Osteoblast (primary cell): ENCODE data around the gene EREG. TPM values are rescaled to one million over a fixed set of nuclear protein-coding genes. Genes with fewer than 3 reads are reported as not detected.

Experiments
- DNase-seq: peaks from one replicate; pipeline ENCODE4 v3.0.0; 2011; ENCODE audit warnings: low spot score, mixed read lengths; ENCODE audit not compliant: insufficient read length; ENCODE audit errors: missing footprints
- H2AFZ ChIP-seq: 2 replicates; pipeline ENCODE4 v1.6.0; 2011; ENCODE audit warnings: mild to moderate bottlenecking, low read length
- H3K27ac ChIP-seq: 2 replicates; pipeline ENCODE4 v1.5.1; 2011; ENCODE audit warnings: mild to moderate bottlenecking, low read depth, low read length, moderate library complexity
- H3K27me3 ChIP-seq: 2 replicates; pipeline ENCODE4 v1.6.0; 2012; ENCODE audit warnings: mild to moderate bottlenecking, control low read depth, inconsistent platforms, low read length, moderate library complexity; ENCODE audit not compliant: insufficient read depth
- H3K36me3 ChIP-seq: 2 replicates; pipeline ENCODE4 v1.5.1; 2011; ENCODE audit warnings: mild to moderate bottlenecking, low read length, control low read depth, moderate library complexity; ENCODE audit not compliant: insufficient read depth
- H3K4me1 ChIP-seq: 2 replicates; pipeline ENCODE4 v1.5.1; 2011; ENCODE audit warnings: mild to moderate bottlenecking, low read length, control low read depth, moderate library complexity; ENCODE audit not compliant: insufficient read depth
- H3K4me2 ChIP-seq: 2 replicates; pipeline ENCODE4 v1.6.0; 2011; ENCODE audit warnings: mild to moderate bottlenecking, low read length; ENCODE audit not compliant: insufficient read depth
- H3K4me3 ChIP-seq: fragments of 200-600 bp; sonication (generic); 3 replicates; pipeline ENCODE4 v1.5.1; 2012; ENCODE audit warnings: mild to moderate bottlenecking, low read length, inconsistent platforms; ENCODE audit not compliant: insufficient read depth
- H3K79me2 ChIP-seq: 2 replicates; pipeline ENCODE4 v1.6.0; 2012; ENCODE audit warnings: mild to moderate bottlenecking, low read length, control low read depth, inconsistent platforms; ENCODE audit not compliant: insufficient read depth
- H3K9me3 ChIP-seq: 2 replicates; pipeline ENCODE4 v1.5.1; 2011; ENCODE audit warnings: low read depth, low read length, control low read depth
- H4K20me1 ChIP-seq: 2 replicates; pipeline ENCODE4 v1.6.0; 2012; ENCODE audit warnings: mild to moderate bottlenecking, low read length, control low read depth; ENCODE audit not compliant: insufficient read depth
- total RNA-seq: library from RNA; depleted of rRNA; stranded (reverse); fragments of >200 nt; gene quantifications from 2 replicates; pipeline ENCODE4 v1.2.3, GENCODE V29; 2012
- TF ChIP-seq, protein P1 (sequence below): IDR thresholded peaks from 2 replicates; pipeline ENCODE4 v1.5.1; 2011; ENCODE audit warnings: mild to moderate bottlenecking, low read depth, low read length, moderate library complexity; ENCODE audit errors: extremely low read depth

EREG gene
- total RNA-seq, 1 donor = 1.1 TPM

DNA sequence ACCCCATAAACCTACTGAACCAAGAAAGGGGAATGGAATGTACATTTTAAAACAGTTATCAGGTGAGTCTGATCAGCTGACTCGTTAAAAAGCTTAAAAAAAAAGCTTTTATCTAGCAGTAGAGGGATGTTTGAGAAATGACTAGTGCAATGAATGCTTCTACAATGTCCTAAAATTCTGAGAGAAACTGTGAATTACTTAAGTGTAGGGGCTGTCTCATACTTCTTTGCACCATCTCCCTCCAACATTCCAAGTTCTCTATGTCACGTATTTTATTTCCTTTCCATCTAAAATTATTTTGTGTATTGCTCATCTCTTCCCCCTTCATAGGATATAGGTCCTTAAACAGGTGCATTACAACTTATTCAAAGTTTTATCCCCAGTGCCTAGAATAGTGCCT is 68.1 kb downstream of the EREG start:
- no peak overlapping the region for H3K4me3 ChIP-seq
- TF ChIP-seq, protein P1, sequence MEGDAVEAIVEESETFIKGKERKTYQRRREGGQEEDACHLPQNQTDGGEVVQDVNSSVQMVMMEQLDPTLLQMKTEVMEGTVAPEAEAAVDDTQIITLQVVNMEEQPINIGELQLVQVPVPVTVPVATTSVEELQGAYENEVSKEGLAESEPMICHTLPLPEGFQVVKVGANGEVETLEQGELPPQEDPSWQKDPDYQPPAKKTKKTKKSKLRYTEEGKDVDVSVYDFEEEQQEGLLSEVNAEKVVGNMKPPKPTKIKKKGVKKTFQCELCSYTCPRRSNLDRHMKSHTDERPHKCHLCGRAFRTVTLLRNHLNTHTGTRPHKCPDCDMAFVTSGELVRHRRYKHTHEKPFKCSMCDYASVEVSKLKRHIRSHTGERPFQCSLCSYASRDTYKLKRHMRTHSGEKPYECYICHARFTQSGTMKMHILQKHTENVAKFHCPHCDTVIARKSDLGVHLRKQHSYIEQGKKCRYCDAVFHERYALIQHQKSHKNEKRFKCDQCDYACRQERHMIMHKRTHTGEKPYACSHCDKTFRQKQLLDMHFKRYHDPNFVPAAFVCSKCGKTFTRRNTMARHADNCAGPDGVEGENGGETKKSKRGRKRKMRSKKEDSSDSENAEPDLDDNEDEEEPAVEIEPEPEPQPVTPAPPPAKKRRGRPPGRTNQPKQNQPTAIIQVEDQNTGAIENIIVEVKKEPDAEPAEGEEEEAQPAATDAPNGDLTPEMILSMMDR = no peak
- H3K4me2 ChIP-seq = no peak overlapping the region
- H3K4me1 ChIP-seq = peaks cover 4% of the 10 kb centered on the region
- no peaks in the 10 kb centered on the region for H4K20me1 ChIP-seq
- peak; percentile 75 for DNase-seq
- no peaks in the 10 kb centered on the region for H3K79me2 ChIP-seq
- no peaks in the 10 kb centered on the region for H3K27me3 ChIP-seq
- H3K9me3 ChIP-seq = no peaks in the 10 kb centered on the region
- no peak overlapping the region for H2AFZ ChIP-seq
- H3K27ac ChIP-seq = no peak overlapping the region
- no peaks in the 10 kb centered on the region for H3K36me3 ChIP-seq

DNA sequence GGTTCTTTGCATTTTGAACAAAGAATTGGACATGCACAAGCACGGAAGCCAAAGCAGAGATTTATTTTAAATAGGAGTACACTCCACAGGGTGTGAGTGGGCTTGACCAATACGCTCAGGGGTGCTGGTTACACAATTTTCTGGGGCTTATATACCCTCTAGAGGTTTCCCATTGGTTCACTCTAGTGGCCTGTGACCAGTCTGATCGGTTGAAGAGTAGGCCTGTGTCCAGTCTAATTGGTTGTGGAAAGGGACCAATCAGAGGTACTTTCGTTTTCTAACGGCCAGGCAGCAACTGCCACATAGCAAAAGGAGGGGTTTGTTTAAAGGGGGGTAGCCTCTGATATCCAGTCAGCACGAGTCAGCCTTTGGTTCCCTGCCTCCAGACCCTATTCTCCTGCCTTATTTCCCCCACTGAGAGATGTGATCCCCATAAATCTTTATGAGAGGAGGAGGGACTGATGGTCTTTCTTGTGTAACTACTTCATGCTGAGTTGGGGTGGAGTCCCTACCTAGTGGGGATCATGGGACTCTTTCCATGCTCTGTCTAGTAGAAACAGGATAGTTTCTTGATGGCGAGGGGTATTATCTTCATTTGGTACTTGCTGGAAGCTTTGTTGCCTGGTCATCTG is 68.7 kb downstream of the EREG start:
- Histone ChIP-seq H3K4me3 (no peak overlapping the region), H3K79me2 (no peaks in the 10 kb centered on the region), H3K27me3 (no peaks in the 10 kb centered on the region), H3K4me1 (peaks cover 4% of the 10 kb centered on the region), H3K27ac (no peak overlapping the region), H2AFZ (no peak overlapping the region), H3K4me2 (no peak overlapping the region), H3K36me3 (no peaks in the 10 kb centered on the region), H4K20me1 (no peaks in the 10 kb centered on the region), H3K9me3 (no peaks in the 10 kb centered on the region)
- no peak for DNase-seq
- TF ChIP-seq, protein P1 = no peak

DNA sequence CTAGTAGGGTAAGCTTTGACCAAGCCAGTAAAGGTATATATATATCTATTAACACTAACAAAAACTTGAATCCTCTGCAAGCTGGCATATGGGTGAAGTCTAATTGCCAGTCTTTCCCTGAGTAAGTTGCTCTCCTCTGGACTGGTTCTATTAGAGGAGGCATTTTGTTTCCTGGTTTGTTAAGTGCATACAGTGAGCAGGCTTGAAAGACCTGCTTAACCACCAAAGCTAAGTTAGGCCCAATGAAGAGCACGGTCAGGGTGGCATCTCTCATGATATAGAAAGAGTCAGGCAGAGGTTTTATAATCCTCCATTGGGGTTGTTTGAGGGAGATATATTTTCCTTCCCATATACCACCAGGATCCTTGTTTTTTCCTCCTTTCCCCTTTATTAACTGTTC is 70.4 kb downstream of the EREG start:
- no peak overlapping the region for H3K4me2 ChIP-seq
- no peaks in the 10 kb centered on the region for H4K20me1 ChIP-seq
- H3K4me1 ChIP-seq = peaks cover 4% of the 10 kb centered on the region
- H3K27ac ChIP-seq = no peak overlapping the region
- H3K9me3 ChIP-seq = no peaks in the 10 kb centered on the region
- no peaks in the 10 kb centered on the region for H3K36me3 ChIP-seq
- TF ChIP-seq, protein P1 = no peak
- H3K27me3 ChIP-seq = no peaks in the 10 kb centered on the region
- DNase-seq = no peak
- H3K79me2 ChIP-seq = no peaks in the 10 kb centered on the region
- H3K4me3 ChIP-seq = no peak overlapping the region
- H2AFZ ChIP-seq = no peak overlapping the region

DNA sequence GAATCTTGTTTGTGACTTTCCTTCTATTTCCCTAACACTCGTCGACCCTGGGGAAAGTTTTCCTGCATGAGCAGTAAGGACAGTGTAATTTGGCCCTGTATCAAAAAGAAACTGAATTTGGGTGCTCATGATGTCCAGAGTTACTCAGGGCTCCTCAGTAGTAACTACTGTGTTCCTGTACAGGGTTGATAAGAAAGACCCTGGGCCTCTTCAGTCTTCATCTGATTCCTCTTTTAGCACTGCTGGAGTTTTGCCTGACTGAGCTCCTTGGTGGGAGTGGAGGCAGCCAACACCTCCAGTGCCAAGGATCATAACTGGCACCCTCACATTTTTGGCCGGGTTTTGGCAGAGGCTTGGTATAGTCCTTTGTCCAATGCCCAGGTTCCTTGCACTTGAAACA is 72.9 kb downstream of the EREG start:
- Histone ChIP-seq H3K79me2 (no peaks in the 10 kb centered on the region), H4K20me1 (no peaks in the 10 kb centered on the region), H3K27ac (no peak overlapping the region), H3K4me1 (peaks cover 1% of the 10 kb centered on the region), H3K4me3 (no peak overlapping the region), H3K36me3 (no peaks in the 10 kb centered on the region), H3K27me3 (no peaks in the 10 kb centered on the region), H2AFZ (no peak overlapping the region), H3K9me3 (no peaks in the 10 kb centered on the region), H3K4me2 (no peak overlapping the region)
- no peak for DNase-seq
- TF ChIP-seq, protein P1 = no peak

Other genes with a start within 250 kb of the EREG start
- gene MTHFD2L, start 207.0 kb upstream of the EREG start, total RNA-seq = 10.3 and 13.0 TPM in 2 replicates
- gene EPGN, start 56.7 kb upstream of the EREG start, total RNA-seq = 1.1 and 1.2 TPM in 2 replicates
- under 0.01 and 0.36 TPM in 2 replicates for gene AREG, start 80.0 kb downstream of the EREG start, total RNA-seq